ENCODE results near the gene SCN10A. TPM values are rescaled to one million over a fixed set of nuclear protein-coding genes. Genes with fewer than 3 reads are reported as not detected.

SCN10A gene
- total RNA-seq, 1 experiment from 2014 or later = not detected

DNA sequence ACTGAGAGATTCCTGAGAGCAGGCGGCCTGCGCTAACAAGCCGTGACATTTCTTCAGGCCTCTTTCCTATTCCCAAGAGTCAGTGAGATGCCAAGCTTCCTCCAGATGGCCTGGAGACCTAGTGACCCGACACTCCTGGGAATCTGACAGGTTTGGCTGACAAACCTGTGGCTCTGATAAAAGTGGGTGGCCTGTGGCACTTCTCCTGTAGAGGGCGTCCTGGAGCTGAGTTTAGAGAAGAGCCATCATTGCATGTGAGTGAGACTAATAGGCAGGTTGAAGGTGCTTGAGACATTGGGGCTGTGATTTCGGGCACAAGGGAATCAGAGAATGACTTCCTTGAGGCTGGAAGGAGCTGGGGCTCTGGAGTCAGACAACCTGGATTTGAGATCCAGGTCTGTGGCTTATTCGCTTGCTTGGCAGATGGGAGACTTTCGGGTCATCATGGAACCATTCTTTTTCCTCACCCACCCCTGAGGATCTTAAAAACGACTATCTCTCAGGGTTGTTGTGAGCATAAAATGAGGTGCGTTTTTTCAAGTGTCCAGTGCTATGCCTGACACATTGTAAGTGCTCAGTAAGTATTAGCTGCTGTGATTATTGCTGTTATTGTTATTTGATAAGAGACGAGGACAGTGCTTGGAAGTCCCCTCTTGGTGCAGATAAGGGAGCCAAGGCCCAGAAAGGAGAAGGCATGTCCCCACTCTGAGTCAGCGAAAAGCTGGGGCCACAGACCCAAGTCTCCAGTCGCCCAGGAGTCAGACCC lies 77.2 kb downstream of the SCN10A start:
- POLR2A ChIA-PET = interaction anchor here (1.0 kb wide), 1 partner anchor 9 kb away, joined by 3 read pairs; no protein-coding TSS in a partner anchor
- H3K9me3 Mint-ChIP-seq (ENCODE audit: unreplicated experiment) = no peaks in the 10 kb centered on the region
- intact Hi-C loops (cut with micrococcal nuclease) = loop anchor here (1.0 to 2.0 kb wide), 2 partner anchors 106 to 261 kb away; no protein-coding TSS in a partner anchor
- TF ChIP-seq, protein P1, sequence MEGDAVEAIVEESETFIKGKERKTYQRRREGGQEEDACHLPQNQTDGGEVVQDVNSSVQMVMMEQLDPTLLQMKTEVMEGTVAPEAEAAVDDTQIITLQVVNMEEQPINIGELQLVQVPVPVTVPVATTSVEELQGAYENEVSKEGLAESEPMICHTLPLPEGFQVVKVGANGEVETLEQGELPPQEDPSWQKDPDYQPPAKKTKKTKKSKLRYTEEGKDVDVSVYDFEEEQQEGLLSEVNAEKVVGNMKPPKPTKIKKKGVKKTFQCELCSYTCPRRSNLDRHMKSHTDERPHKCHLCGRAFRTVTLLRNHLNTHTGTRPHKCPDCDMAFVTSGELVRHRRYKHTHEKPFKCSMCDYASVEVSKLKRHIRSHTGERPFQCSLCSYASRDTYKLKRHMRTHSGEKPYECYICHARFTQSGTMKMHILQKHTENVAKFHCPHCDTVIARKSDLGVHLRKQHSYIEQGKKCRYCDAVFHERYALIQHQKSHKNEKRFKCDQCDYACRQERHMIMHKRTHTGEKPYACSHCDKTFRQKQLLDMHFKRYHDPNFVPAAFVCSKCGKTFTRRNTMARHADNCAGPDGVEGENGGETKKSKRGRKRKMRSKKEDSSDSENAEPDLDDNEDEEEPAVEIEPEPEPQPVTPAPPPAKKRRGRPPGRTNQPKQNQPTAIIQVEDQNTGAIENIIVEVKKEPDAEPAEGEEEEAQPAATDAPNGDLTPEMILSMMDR (IDR thresholded peaks at IDR 0.05; ENCODE audit: unreplicated experiment) = peak; percentile 27
- no peaks in the 10 kb centered on the region for H3K36me3 Mint-ChIP-seq (ENCODE audit: insufficient read depth, unreplicated experiment)
- no peak overlapping the region for H3K27ac Mint-ChIP-seq (ENCODE audit: low read depth, unreplicated experiment)
- H3K4me1 Mint-ChIP-seq (ENCODE audit: insufficient read depth, unreplicated experiment) = no peaks in the 10 kb centered on the region
- peaks cover 22% of the 10 kb centered on the region for H3K27me3 Mint-ChIP-seq (ENCODE audit: insufficient read depth, unreplicated experiment)
- CTCF ChIA-PET = interaction anchor here (0.6 to 1.2 kb wide), 5 partner anchors 8 to 1274 kb away, joined by 3 to 5 read pairs (median 4); no protein-coding TSS in a partner anchor
- H3K4me3 Mint-ChIP-seq (ENCODE audit: unreplicated experiment) = no peak overlapping the region
- peak; percentile 71 for DNase-seq (ENCODE audit: unreplicated experiment)
- BruUV-seq (replicated peaks) = no TSS peak

DNA sequence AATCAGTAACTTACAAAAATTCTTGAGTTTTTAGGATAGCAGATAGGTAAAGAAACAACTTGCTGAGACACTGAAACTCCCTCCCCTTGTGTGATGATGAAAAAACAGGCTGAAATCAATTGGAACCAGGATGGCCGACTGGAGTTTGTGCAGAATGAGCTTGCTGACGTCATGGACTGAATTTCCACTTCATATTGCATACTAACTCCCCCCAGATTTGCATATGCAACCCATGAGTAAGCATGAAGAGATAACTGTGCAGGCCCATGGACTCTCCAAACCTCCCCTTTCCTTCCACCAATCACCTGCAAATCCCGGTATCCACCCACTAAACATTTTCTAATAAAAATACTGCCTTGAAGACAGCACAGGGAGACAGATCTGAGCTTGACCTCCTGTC lies 84.5 kb downstream of the SCN10A start:
- ChIA-PET CTCF (interaction anchor here (0.8 to 1.2 kb wide), 3 partner anchors 8 to 210 kb away, joined by 3 read pairs; no protein-coding TSS in a partner anchor), POLR2A (no interaction called here)
- BruUV-seq (replicated peaks) = no TSS peak
- no peak overlapping the region for H3K4me3 Mint-ChIP-seq (ENCODE audit: unreplicated experiment)
- H3K9me3 Mint-ChIP-seq (ENCODE audit: unreplicated experiment) = no peaks in the 10 kb centered on the region
- H3K4me1 Mint-ChIP-seq (ENCODE audit: insufficient read depth, unreplicated experiment) = peaks cover 8% of the 10 kb centered on the region
- intact Hi-C loops (cut with micrococcal nuclease) = no loop called here
- H3K36me3 Mint-ChIP-seq (ENCODE audit: insufficient read depth, unreplicated experiment) = no peaks in the 10 kb centered on the region
- no peak overlapping the region for H3K27ac Mint-ChIP-seq (ENCODE audit: low read depth, unreplicated experiment)
- no peak for DNase-seq (ENCODE audit: unreplicated experiment)
- peaks cover 16% of the 10 kb centered on the region for H3K27me3 Mint-ChIP-seq (ENCODE audit: insufficient read depth, unreplicated experiment)
- TF ChIP-seq, protein P1 (IDR thresholded peaks at IDR 0.05; ENCODE audit: unreplicated experiment) = no peak

DNA sequence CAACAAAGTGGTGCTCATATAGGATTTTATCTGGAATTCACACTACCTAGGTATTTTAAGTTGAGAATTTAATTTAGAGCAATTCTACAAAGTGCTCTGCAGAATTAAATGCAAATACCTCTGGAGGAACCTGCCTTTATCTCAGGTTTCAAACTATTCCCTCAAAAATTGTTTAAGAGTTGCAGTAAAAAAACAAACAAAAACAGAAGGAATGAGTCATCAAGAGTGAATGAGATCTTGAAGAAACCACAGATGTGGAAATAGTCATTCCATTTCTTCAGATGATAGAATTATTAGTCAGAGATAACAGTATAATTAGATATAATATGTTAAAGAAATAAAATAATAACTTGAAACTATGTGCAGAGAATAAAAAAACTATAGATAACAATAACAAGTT lies 85.7 kb downstream of the SCN10A start:
- peaks cover 8% of the 10 kb centered on the region for H3K4me1 Mint-ChIP-seq (ENCODE audit: insufficient read depth, unreplicated experiment)
- H3K4me3 Mint-ChIP-seq (ENCODE audit: unreplicated experiment) = no peak overlapping the region
- TF ChIP-seq, protein P1 (IDR thresholded peaks at IDR 0.05; ENCODE audit: unreplicated experiment) = no peak
- H3K27me3 Mint-ChIP-seq (ENCODE audit: insufficient read depth, unreplicated experiment) = peaks cover 16% of the 10 kb centered on the region
- no TSS peak for BruUV-seq (replicated peaks)
- H3K9me3 Mint-ChIP-seq (ENCODE audit: unreplicated experiment) = no peaks in the 10 kb centered on the region
- peak; percentile 30 for DNase-seq (ENCODE audit: unreplicated experiment)
- no peaks in the 10 kb centered on the region for H3K36me3 Mint-ChIP-seq (ENCODE audit: insufficient read depth, unreplicated experiment)
- no peak overlapping the region for H3K27ac Mint-ChIP-seq (ENCODE audit: low read depth, unreplicated experiment)
- ChIA-PET POLR2A (interaction anchor here (0.7 kb wide), 1 partner anchor 268 kb away, joined by 4 read pairs; no protein-coding TSS in a partner anchor), CTCF (interaction anchor here (0.6 to 0.8 kb wide), 2 partner anchors 264 to 302 kb away, joined by 3 to 4 read pairs; no protein-coding TSS in a partner anchor)
- intact Hi-C loops (cut with micrococcal nuclease) = no loop called here

DNA sequence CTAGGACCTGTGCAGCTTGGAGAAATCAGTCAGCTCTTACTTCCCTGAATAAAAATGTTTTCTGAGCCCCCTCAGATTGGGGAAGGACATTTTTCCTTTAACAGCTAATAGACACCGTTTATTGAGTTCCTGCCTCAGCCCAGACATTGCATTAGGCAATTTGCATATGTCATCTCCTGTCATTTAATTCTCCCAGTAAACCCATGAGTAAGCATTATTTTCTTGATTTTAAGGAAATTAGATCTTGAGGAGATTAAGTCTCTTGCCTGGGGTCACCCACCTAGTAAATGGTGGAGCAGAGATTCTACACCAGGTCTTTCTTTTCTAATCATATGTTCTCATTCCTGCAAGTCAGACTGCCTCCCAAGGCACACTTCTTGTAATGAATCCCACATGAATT lies 88.0 kb downstream of the SCN10A start:
- BruUV-seq (replicated peaks) = no TSS peak
- peaks cover 24% of the 10 kb centered on the region for H3K27me3 Mint-ChIP-seq (ENCODE audit: insufficient read depth, unreplicated experiment)
- ChIA-PET CTCF (no interaction called here), POLR2A (no interaction called here)
- intact Hi-C loops (cut with micrococcal nuclease) = no loop called here
- no peak overlapping the region for H3K27ac Mint-ChIP-seq (ENCODE audit: low read depth, unreplicated experiment)
- no peaks in the 10 kb centered on the region for H3K9me3 Mint-ChIP-seq (ENCODE audit: unreplicated experiment)
- H3K4me3 Mint-ChIP-seq (ENCODE audit: unreplicated experiment) = no peak overlapping the region
- H3K4me1 Mint-ChIP-seq (ENCODE audit: insufficient read depth, unreplicated experiment) = peaks cover 8% of the 10 kb centered on the region
- TF ChIP-seq, protein P1 (IDR thresholded peaks at IDR 0.05; ENCODE audit: unreplicated experiment) = no peak
- no peak for DNase-seq (ENCODE audit: unreplicated experiment)
- no peaks in the 10 kb centered on the region for H3K36me3 Mint-ChIP-seq (ENCODE audit: insufficient read depth, unreplicated experiment)
